ENCODE measurements around the gene TRERF1. TPM values are rescaled to one million over a fixed set of nuclear protein-coding genes. Genes with fewer than 3 reads are reported as not detected.
A peak's percentile ranks its signal among the peaks of the same experiment; 100 is the strongest.

Gene TRERF1
- polyA plus RNA-seq, 1 experiment, result 3.5 TPM

- Histone ChIP-seq H3K4me3 (ENCODE audit: low read depth, low read length) (no peak overlapping the region), H3K36me3 (ENCODE audit: control insufficient read depth, insufficient read depth, low read length) (no peaks in the 10 kb centered on the region), H3K27me3 (ENCODE audit: control insufficient read depth, insufficient read depth, low read length) (no peaks in the 10 kb centered on the region)
- no peak for DNase-seq (ENCODE audit: low read depth)
- no peak for TF ChIP-seq CTCF (IDR thresholded peaks at IDR 0.05; ENCODE audit: insufficient read depth, low read depth, low read length)
- POLR2A ChIA-PET, result no interaction called here
- CTCF ChIA-PET, result interaction anchor here (1.4 to 2.2 kb wide), 2 partner anchors 11 to 15 kb away, joined by 5 read pairs; no protein-coding TSS in a partner anchor
Measured at GRCh38 chr6:42179945-42180313, 271.8 kb downstream of the TRERF1 start.

GRCh38 chr6:42179261-42179944, 272.3 kb downstream of the TRERF1 start:
- DNase-seq (ENCODE audit: low read depth), result no peak
- H3K27me3 ChIP-seq (ENCODE audit: control insufficient read depth, insufficient read depth, low read length), result no peaks in the 10 kb centered on the region
- ChIA-PET POLR2A (no interaction called here), CTCF (interaction anchor here (1.4 to 2.2 kb wide), 2 partner anchors 10 to 15 kb away, joined by 5 read pairs; no protein-coding TSS in a partner anchor)
- no peak overlapping the region for H3K4me3 ChIP-seq (ENCODE audit: low read depth, low read length)
- TF ChIP-seq CTCF (IDR thresholded peaks at IDR 0.05; ENCODE audit: insufficient read depth, low read depth, low read length), result no peak
- no peaks in the 10 kb centered on the region for H3K36me3 ChIP-seq (ENCODE audit: control insufficient read depth, insufficient read depth, low read length)

- DNase-seq (ENCODE audit: low read depth), result no peak
- ChIA-PET POLR2A (no interaction called here), CTCF (interaction anchor here (0.6 to 2.2 kb wide), 4 partner anchors 10 to 348 kb away, joined by 3 to 6 read pairs (median 5); no protein-coding TSS in a partner anchor)
- Histone ChIP-seq H3K36me3 (ENCODE audit: control insufficient read depth, insufficient read depth, low read length) (no peaks in the 10 kb centered on the region), H3K4me3 (ENCODE audit: low read depth, low read length) (no peak overlapping the region), H3K27me3 (ENCODE audit: control insufficient read depth, insufficient read depth, low read length) (no peaks in the 10 kb centered on the region)
- no peak for TF ChIP-seq CTCF (IDR thresholded peaks at IDR 0.05; ENCODE audit: insufficient read depth, low read depth, low read length)
Measured at GRCh38 chr6:42177514-42178364, 274.0 kb downstream of the TRERF1 start.

GRCh38 chr6:42176981-42177380, 274.7 kb downstream of the TRERF1 start:
- POLR2A ChIA-PET, result no interaction called here
- no peak overlapping the region for H3K4me3 ChIP-seq (ENCODE audit: low read depth, low read length)
- TF ChIP-seq CTCF (IDR thresholded peaks at IDR 0.05; ENCODE audit: insufficient read depth, low read depth, low read length), result no peak
- CTCF ChIA-PET, result interaction anchor here (0.6 kb wide), 1 partner anchor 9 kb away, joined by 3 read pairs; no protein-coding TSS in a partner anchor
- no peak for DNase-seq (ENCODE audit: low read depth)
- no peaks in the 10 kb centered on the region for H3K36me3 ChIP-seq (ENCODE audit: control insufficient read depth, insufficient read depth, low read length)
- no peaks in the 10 kb centered on the region for H3K27me3 ChIP-seq (ENCODE audit: control insufficient read depth, insufficient read depth, low read length)

GRCh38 chr6:42175860-42176259, 275.9 kb downstream of the TRERF1 start:
- Histone ChIP-seq H3K4me3 (ENCODE audit: low read depth, low read length) (no peak overlapping the region), H3K36me3 (ENCODE audit: control insufficient read depth, insufficient read depth, low read length) (no peaks in the 10 kb centered on the region), H3K27me3 (ENCODE audit: control insufficient read depth, insufficient read depth, low read length) (no peaks in the 10 kb centered on the region)
- peak; percentile 20; the same call in 1 of the 2 replicates for TF ChIP-seq CTCF (IDR thresholded peaks at IDR 0.05; ENCODE audit: insufficient read depth, low read depth, low read length)
- DNase-seq (ENCODE audit: low read depth), result no peak
- ChIA-PET POLR2A (no interaction called here), CTCF (interaction anchor here (0.9 kb wide), 1 partner anchor 9 kb away, joined by 3 read pairs; no protein-coding TSS in a partner anchor)
